H9 (cell line): Measurements from ENCODE around the gene ACOXL. TPM values are rescaled to one million over a fixed set of nuclear protein-coding genes. Genes with fewer than 3 reads are reported as not detected.

Experiments
- DNase-seq: peaks from one replicate; pipeline ENCODE4 v3.0.0-alpha.2; 2017
- H2AFZ ChIP-seq: one replicate; pipeline ENCODE4 v1.6.1; 2013; ENCODE audit warnings: mild to moderate bottlenecking, low read length, control low read depth, moderate library complexity
- H2AK5ac ChIP-seq: 2 replicates; pipeline ENCODE4 v1.6.1; 2013; ENCODE audit warnings: low read length, control low read depth, mixed read lengths; ENCODE audit not compliant: insufficient read length
- H2BK120ac ChIP-seq: one replicate; pipeline ENCODE4 v1.6.1; 2013; ENCODE audit warnings: low read depth, mild to moderate bottlenecking, low read length, control low read depth, inconsistent platforms; ENCODE audit not compliant: poor library complexity, severe bottlenecking
- H2BK12ac ChIP-seq: 2 replicates; pipeline ENCODE4 v1.6.1; 2013; ENCODE audit warnings: low read length, control low read depth, mixed read lengths, low read depth; ENCODE audit not compliant: insufficient read length
- H2BK15ac ChIP-seq: 2 replicates; pipeline ENCODE4 v1.6.1; 2013; ENCODE audit warnings: low read depth, low read length, control low read depth
- H2BK20ac ChIP-seq: one replicate; pipeline ENCODE4 v1.6.1; 2013; ENCODE audit warnings: low read depth, mild to moderate bottlenecking, low read length, control low read depth, inconsistent platforms; ENCODE audit not compliant: poor library complexity, severe bottlenecking
- H2BK5ac ChIP-seq: 2 replicates; pipeline ENCODE4 v1.6.1; 2013; ENCODE audit warnings: low read length, control low read depth, mixed read lengths; ENCODE audit not compliant: insufficient read length
- H3K14ac ChIP-seq: 2 replicates; pipeline ENCODE4 v1.6.1; 2013; ENCODE audit warnings: low read length, control low read depth; ENCODE audit not compliant: insufficient read depth
- H3K18ac ChIP-seq: 2 replicates; pipeline ENCODE4 v1.6.1; 2013; ENCODE audit warnings: low read depth, mild to moderate bottlenecking, mixed read lengths, low read length, control low read depth; ENCODE audit not compliant: insufficient read length
- H3K23ac ChIP-seq: 2 replicates; pipeline ENCODE4 v1.6.1; 2013; ENCODE audit warnings: low read length, control low read depth, mixed read lengths, low read depth; ENCODE audit not compliant: insufficient read length
- H3K23me2 ChIP-seq: 2 replicates; pipeline ENCODE4 v1.6.1; 2013; ENCODE audit warnings: low read depth, mild to moderate bottlenecking, mixed read lengths, low read length, control low read depth; ENCODE audit not compliant: insufficient read length, poor library complexity, severe bottlenecking
- H3K27ac ChIP-seq: 2 replicates; pipeline ENCODE4 v1.5.1; 2013; ENCODE audit warnings: low read length, control low read depth, mixed read lengths, low read depth; ENCODE audit not compliant: insufficient read length
- H3K27me3 ChIP-seq: 2 replicates; pipeline ENCODE4 v1.6.1; 2013; ENCODE audit warnings: low read length, control low read depth, inconsistent platforms; ENCODE audit not compliant: insufficient read depth
- H3K4ac ChIP-seq: 2 replicates; pipeline ENCODE4 v1.6.1; 2013; ENCODE audit warnings: low read depth, mild to moderate bottlenecking, control low read depth, inconsistent platforms, low read length, moderate library complexity
- H3K4me1 ChIP-seq: 2 replicates; pipeline ENCODE4 v1.6.1; 2013; ENCODE audit warnings: low read length, control low read depth, inconsistent platforms; ENCODE audit not compliant: insufficient read depth
- H3K4me2 ChIP-seq: 2 replicates; pipeline ENCODE4 v1.6.1; 2013; ENCODE audit warnings: low read length, control low read depth, mixed read lengths; ENCODE audit not compliant: insufficient read length, insufficient read depth
- H3K56ac ChIP-seq: 2 replicates; pipeline ENCODE4 v1.6.1; 2013; ENCODE audit warnings: low read depth, mild to moderate bottlenecking, mixed read lengths, low read length, control low read depth; ENCODE audit not compliant: insufficient read length
- H3K79me1 ChIP-seq: 2 replicates; pipeline ENCODE4 v1.6.1; 2013; ENCODE audit warnings: low read depth, mild to moderate bottlenecking, moderate library complexity, low read length, control low read depth, inconsistent platforms; ENCODE audit not compliant: insufficient read depth, poor library complexity, severe bottlenecking
- H3K79me2 ChIP-seq: 2 replicates; pipeline ENCODE4 v1.6.1; 2013; ENCODE audit warnings: low read length, control low read depth, inconsistent platforms; ENCODE audit not compliant: insufficient read depth
- H3K9ac ChIP-seq: 2 replicates; pipeline ENCODE4 v1.6.1; 2013; ENCODE audit warnings: low read length, control low read depth, mixed read lengths; ENCODE audit not compliant: insufficient read length; ENCODE audit errors: extremely low read depth
- H3K9me3 ChIP-seq: one replicate; pipeline ENCODE4 v1.6.1; 2013; ENCODE audit warnings: low read depth, low read length, inconsistent platforms; ENCODE audit not compliant: control insufficient read depth
- H3T11ph ChIP-seq: one replicate; pipeline ENCODE4 v1.6.1; 2013; ENCODE audit warnings: mild to moderate bottlenecking, low read length, control low read depth, inconsistent platforms
- H4K20me1 ChIP-seq: one replicate; pipeline ENCODE4 v1.6.1; 2013; ENCODE audit not compliant: control insufficient read depth, insufficient read length, insufficient read depth
- H4K5ac ChIP-seq: 2 replicates; pipeline ENCODE4 v1.6.1; 2013; ENCODE audit warnings: low read depth, mild to moderate bottlenecking, mixed read lengths, low read length, control low read depth; ENCODE audit not compliant: insufficient read length
- H4K8ac ChIP-seq: replicated peaks from 2 replicates; pipeline ENCODE4 v1.6.1; 2013; ENCODE audit warnings: low read length, control low read depth, mixed read lengths, low read depth; ENCODE audit not compliant: insufficient read length
- H4K91ac ChIP-seq: 2 replicates; pipeline ENCODE4 v1.6.1; 2013; ENCODE audit warnings: low read depth, mild to moderate bottlenecking, moderate library complexity, mixed read lengths, low read length, control low read depth; ENCODE audit not compliant: insufficient read length
- H3K27ac Mint-ChIP-seq, 3 experiments: 2 replicates in 2 of 3; 3 replicates in 1 of 3; pipeline ENCODE4 v1.8.0; 2020 to 2021; ENCODE audit warnings: mixed read lengths in 3 of 3, mild to moderate bottlenecking in 1 of 3, moderate library complexity in 1 of 3
- H3K27me3 Mint-ChIP-seq: 2 replicates; pipeline ENCODE4 v1.8.0; 2021; ENCODE audit warnings: low read depth, mild to moderate bottlenecking, moderate library complexity, mixed read lengths
- H3K36me3 Mint-ChIP-seq, 3 experiments: 2 replicates in 2 of 3; 3 replicates in 1 of 3; pipeline ENCODE4 v1.8.0; 2020 to 2021; ENCODE audit warnings: low read depth in 3 of 3, mixed read lengths in 3 of 3; ENCODE audit not compliant: insufficient read depth in 1 of 3
- H3K4me1 Mint-ChIP-seq, 2 experiments: 2 replicates each; pipeline ENCODE4 v1.8.0; 2020; ENCODE audit warnings: mixed read lengths in 2 of 2
- H3K4me3 Mint-ChIP-seq, 2 experiments: 2 replicates in 1 of 2; 3 replicates in 1 of 2; pipeline ENCODE4 v1.8.0; 2020 to 2021; ENCODE audit warnings: mild to moderate bottlenecking in 2 of 2, mixed read lengths in 2 of 2, moderate library complexity in 1 of 2
- H3K9me3 Mint-ChIP-seq, 2 experiments: 2 replicates in 1 of 2; 3 replicates in 1 of 2; pipeline ENCODE4 v1.8.0; 2020; ENCODE audit warnings: mild to moderate bottlenecking in 2 of 2, mixed read lengths in 2 of 2, moderate library complexity in 1 of 2
- CTCF ChIP-seq: fragments of 200-600 bp; sonication (generic); conservative IDR thresholded peaks from 3 replicates; pipeline ENCODE4 v1.8.0; 2021; ENCODE audit warnings: antibody characterized with exemption, mild to moderate bottlenecking
- WGBS: extraction: QIAGEN DNeasy Blood & Tissue Kit; methylation state at CpG from one replicate; pipeline ENCODE4 v1.1.7; 2013; ENCODE audit warnings: missing lambda C conversion rate, low lambda C conversion rate, mixed read lengths; ENCODE audit not compliant: insufficient read length; ENCODE audit errors: extremely low coverage; 5-methylcytosine and 5-hydroxymethylcytosine counted together
- total RNA-seq: library from RNA; stranded (reverse); gene quantifications from 2 replicates; pipeline ENCODE4 v1.2.1, GENCODE V29; 2021

Gene ACOXL
- total RNA-seq, 1 experiment from 2014 or later = 37.6 TPM

GRCh38 chr2:110713513-110714362 is 18.6 kb upstream of the ACOXL start:
- Histone ChIP-seq H3K79me1 (no peaks in the 10 kb centered on the region), H2BK120ac (no peak overlapping the region), H3K4me1 (no peaks in the 10 kb centered on the region), H3K9me3 (no peaks in the 10 kb centered on the region), H3K27me3 (no peaks in the 10 kb centered on the region), H3K79me2 (no peaks in the 10 kb centered on the region), H2BK20ac (no peak overlapping the region), H3T11ph (no peak overlapping the region), H4K20me1 (no peaks in the 10 kb centered on the region), H4K8ac (no peak overlapping the region), H3K18ac (no peak overlapping the region), H3K9ac (no peak overlapping the region), H3K4me2 (no peak overlapping the region), H2BK12ac (no peak overlapping the region), H2AFZ (no peak overlapping the region), H4K5ac (no peak overlapping the region), H4K91ac (no peak overlapping the region), H2BK5ac (no peak overlapping the region), H3K56ac (no peak overlapping the region), H3K4ac (no peak overlapping the region), H2BK15ac (no peak overlapping the region), H3K23ac (no peak overlapping the region), H2AK5ac (no peak overlapping the region), H3K23me2 (no peaks in the 10 kb centered on the region), H3K14ac (no peak overlapping the region), H3K27ac (no peak overlapping the region)
- DNase-seq = no peak
- Mint-ChIP-seq H3K4me3 (no peak overlapping the region), H3K36me3 (no peaks in the 10 kb centered on the region), H3K4me1 (peaks cover 0 to 9% of the 10 kb centered on the region in 2 experiments; a peak in 1 of 4 replicates), H3K27me3 (peaks cover 7% of the 10 kb centered on the region), H3K9me3 (no peaks in the 10 kb centered on the region), H3K27ac (no peak overlapping the region)
- no peak for TF ChIP-seq CTCF
- WGBS = no CpG with 5 or more reads among the region's 6 CpGs
